Fibroblast of skin of back (primary cell): Measurements from ENCODE around the gene PIP5K1B.

Experiments
- DNase-seq: peaks from one replicate; pipeline ENCODE4 v3.0.0-alpha.2; 2013

PIP5K1B gene

GRCh38 chr9:68869022-68869421, 164.0 kb downstream of the PIP5K1B start:
- DNase-seq, result no peak

- DNase-seq, result no peak
Observed at GRCh38 chr9:68870086-68870485, 165.0 kb downstream of the PIP5K1B start.

GRCh38 chr9:68871236-68871635, 166.2 kb downstream of the PIP5K1B start:
- no peak for DNase-seq

- DNase-seq, result no peak
Observed at GRCh38 chr9:68872026-68872501, 167.0 kb downstream of the PIP5K1B start.

- DNase-seq, result no peak
Observed at GRCh38 chr9:68873179-68873578, 168.1 kb downstream of the PIP5K1B start.

- DNase-seq, result no peak
Observed at GRCh38 chr9:68876273-68876672, 171.2 kb downstream of the PIP5K1B start.

GRCh38 chr9:68876681-68877080, 171.6 kb downstream of the PIP5K1B start:
- no peak for DNase-seq

- no peak for DNase-seq
Observed at GRCh38 chr9:68877219-68877618, 172.2 kb downstream of the PIP5K1B start.

- DNase-seq, result no peak
Observed at GRCh38 chr9:68878450-68878849, 173.4 kb downstream of the PIP5K1B start.

GRCh38 chr9:68883224-68883623, 178.2 kb downstream of the PIP5K1B start:
- no peak for DNase-seq

- DNase-seq, result no peak
Observed at GRCh38 chr9:68887232-68887631, 182.2 kb downstream of the PIP5K1B start.

- no peak for DNase-seq
Observed at GRCh38 chr9:68894502-68894901, 189.5 kb downstream of the PIP5K1B start.

GRCh38 chr9:68895741-68896478, 190.9 kb downstream of the PIP5K1B start:
- peak; percentile 48 for DNase-seq

GRCh38 chr9:68896486-68896885, 191.4 kb downstream of the PIP5K1B start:
- DNase-seq, result no peak

- DNase-seq, result no peak
Observed at GRCh38 chr9:68897577-68898145, 192.6 kb downstream of the PIP5K1B start.

GRCh38 chr9:68898781-68899439, 193.9 kb downstream of the PIP5K1B start:
- no peak for DNase-seq

- DNase-seq, result no peak
Observed at GRCh38 chr9:68904454-68904853, 199.4 kb downstream of the PIP5K1B start.

GRCh38 chr9:68905129-68905528, 200.1 kb downstream of the PIP5K1B start:
- no peak for DNase-seq

GRCh38 chr9:68907910-68908309, 202.9 kb downstream of the PIP5K1B start:
- DNase-seq, result no peak

GRCh38 chr9:68912561-68912960, 207.5 kb downstream of the PIP5K1B start:
- DNase-seq, result no peak

GRCh38 chr9:68913054-68913453, 208.0 kb downstream of the PIP5K1B start:
- no peak for DNase-seq

- DNase-seq, result no peak
Observed at GRCh38 chr9:68914751-68915150, 209.7 kb downstream of the PIP5K1B start.

- DNase-seq, result no peak
Observed at GRCh38 chr9:68919661-68920060, 214.6 kb downstream of the PIP5K1B start.

- DNase-seq, result no peak
Observed at GRCh38 chr9:68920921-68921320, 215.9 kb downstream of the PIP5K1B start.
